ENCODE data around the gene TMEM14C. TPM values are rescaled to one million over a fixed set of nuclear protein-coding genes. Genes with fewer than 3 reads are reported as not detected.
"Not testable (repeated sequence)": the region's sequence is repeated elsewhere in the genome, so short reads cannot be mapped to it uniquely, and the experiment has no call there.

The TMEM14C gene
- total RNA-seq, 3 donors from 2014 or later = 124 to 159 (median 134) TPM

DNA sequence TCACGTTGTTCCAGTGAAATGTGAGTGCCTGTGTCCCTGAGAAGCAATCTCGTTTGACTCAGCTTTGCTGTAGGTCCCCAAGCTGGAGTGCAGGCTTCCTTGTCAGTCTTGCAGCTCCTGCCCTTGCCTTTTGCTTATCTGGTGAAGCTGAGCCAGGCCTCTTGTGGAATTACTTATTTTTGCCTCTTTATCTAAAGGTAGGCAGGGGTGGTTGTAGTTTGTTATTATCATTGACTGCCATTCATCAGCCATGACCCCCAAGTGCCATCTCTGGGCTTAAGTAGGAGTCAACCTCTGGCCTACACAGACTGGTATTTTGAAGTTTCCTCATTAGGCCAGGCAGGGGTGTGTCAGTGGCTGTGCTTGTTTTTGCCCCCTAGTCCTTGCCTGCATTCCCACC, 26.9 kb downstream of the TMEM14C start:
- peaks cover 0 to 11% of the 10 kb centered on the region in 2 donors for H3K4me1 ChIP-seq
- H3K27me3 ChIP-seq = no peaks in the 10 kb centered on the region
- H3K36me3 ChIP-seq = no peaks in the 10 kb centered on the region
- no peaks in the 10 kb centered on the region for H3K9me3 ChIP-seq
- H3K4me3 ChIP-seq = no peak overlapping the region
- no peak overlapping the region for H3K27ac ChIP-seq
- no peak for DNase-seq (ENCODE audit: low spot score in 2 of 2)
- intact Hi-C loops (cut with DNase I; ENCODE audit: low total_unique reads) = no loop called here
- TF ChIP-seq POLR2AphosphoS5 (IDR thresholded peaks at IDR 0.05) = no peak
- no peak for TF ChIP-seq POLR2A (IDR thresholded peaks at IDR 0.05)
- TF ChIP-seq, protein P1, sequence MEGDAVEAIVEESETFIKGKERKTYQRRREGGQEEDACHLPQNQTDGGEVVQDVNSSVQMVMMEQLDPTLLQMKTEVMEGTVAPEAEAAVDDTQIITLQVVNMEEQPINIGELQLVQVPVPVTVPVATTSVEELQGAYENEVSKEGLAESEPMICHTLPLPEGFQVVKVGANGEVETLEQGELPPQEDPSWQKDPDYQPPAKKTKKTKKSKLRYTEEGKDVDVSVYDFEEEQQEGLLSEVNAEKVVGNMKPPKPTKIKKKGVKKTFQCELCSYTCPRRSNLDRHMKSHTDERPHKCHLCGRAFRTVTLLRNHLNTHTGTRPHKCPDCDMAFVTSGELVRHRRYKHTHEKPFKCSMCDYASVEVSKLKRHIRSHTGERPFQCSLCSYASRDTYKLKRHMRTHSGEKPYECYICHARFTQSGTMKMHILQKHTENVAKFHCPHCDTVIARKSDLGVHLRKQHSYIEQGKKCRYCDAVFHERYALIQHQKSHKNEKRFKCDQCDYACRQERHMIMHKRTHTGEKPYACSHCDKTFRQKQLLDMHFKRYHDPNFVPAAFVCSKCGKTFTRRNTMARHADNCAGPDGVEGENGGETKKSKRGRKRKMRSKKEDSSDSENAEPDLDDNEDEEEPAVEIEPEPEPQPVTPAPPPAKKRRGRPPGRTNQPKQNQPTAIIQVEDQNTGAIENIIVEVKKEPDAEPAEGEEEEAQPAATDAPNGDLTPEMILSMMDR (IDR thresholded peaks at IDR 0.05) = no peak

DNA sequence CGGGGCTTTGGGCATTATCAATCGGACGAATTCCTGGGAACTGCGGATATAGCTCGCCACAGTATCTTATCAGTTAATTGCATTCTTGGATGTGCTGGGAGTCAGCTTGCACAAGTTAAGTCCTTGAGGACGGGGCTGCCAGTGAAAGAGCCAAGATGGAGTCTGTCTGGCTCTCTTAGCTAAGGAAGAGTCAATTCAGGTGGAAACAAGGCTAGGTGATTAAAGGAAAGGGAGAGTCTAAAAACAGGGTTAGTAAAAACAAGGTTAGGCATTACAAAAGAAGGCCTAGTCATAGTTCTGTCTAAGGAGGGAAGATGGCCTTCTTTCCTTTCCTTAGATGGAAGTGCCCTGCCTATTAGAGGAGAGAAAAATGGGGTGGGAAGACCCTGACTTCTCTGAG, 27.7 kb downstream of the TMEM14C start:
- H3K9me3 ChIP-seq; H3K27ac ChIP-seq; H3K36me3 ChIP-seq; H3K27me3 ChIP-seq; intact Hi-C loops (cut with DNase I; ENCODE audit: low total_unique reads); DNase-seq (ENCODE audit: low spot score in 2 of 2); H3K4me3 ChIP-seq: not testable (repeated sequence)
- peaks cover 0 to 11% of the 10 kb centered on the region in 2 donors for H3K4me1 ChIP-seq

DNA sequence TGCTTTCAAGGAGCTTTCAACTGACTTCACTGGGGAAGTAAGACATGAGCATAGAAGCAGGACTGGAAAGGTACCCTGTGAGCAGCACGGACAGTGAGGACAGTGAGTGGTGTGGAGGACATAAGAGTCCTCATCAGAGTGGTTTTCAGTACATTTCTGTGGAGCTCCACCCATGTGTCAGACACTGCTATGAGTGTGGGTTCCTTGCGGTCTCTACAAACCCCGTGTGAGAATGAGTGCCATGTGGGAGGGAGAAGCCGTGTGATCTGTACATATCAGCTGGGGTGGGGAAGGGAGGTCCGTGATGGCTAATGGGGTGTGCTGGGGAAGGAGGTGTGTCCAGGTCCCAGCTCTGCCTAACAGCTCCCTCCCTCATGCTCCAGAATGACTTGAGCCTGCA, 28.9 kb downstream of the TMEM14C start:
- H3K27ac ChIP-seq; intact Hi-C loops (cut with DNase I; ENCODE audit: low total_unique reads); DNase-seq (ENCODE audit: low spot score in 2 of 2); H3K4me3 ChIP-seq; H3K36me3 ChIP-seq; H3K27me3 ChIP-seq; H3K9me3 ChIP-seq: not testable (repeated sequence)
- H3K4me1 ChIP-seq = peaks cover 0 to 11% of the 10 kb centered on the region in 2 donors

- no peak for TF ChIP-seq POLR2AphosphoS5 (IDR thresholded peaks at IDR 0.05)
- no peak for TF ChIP-seq POLR2A (IDR thresholded peaks at IDR 0.05)
- TF ChIP-seq, protein P1 (IDR thresholded peaks at IDR 0.05) = no peak
- no peaks in the 10 kb centered on the region for H3K36me3 ChIP-seq
These were observed 33.2 kb downstream of the TMEM14C start for GRCh38 chr6:10756085-10756484.

DNA sequence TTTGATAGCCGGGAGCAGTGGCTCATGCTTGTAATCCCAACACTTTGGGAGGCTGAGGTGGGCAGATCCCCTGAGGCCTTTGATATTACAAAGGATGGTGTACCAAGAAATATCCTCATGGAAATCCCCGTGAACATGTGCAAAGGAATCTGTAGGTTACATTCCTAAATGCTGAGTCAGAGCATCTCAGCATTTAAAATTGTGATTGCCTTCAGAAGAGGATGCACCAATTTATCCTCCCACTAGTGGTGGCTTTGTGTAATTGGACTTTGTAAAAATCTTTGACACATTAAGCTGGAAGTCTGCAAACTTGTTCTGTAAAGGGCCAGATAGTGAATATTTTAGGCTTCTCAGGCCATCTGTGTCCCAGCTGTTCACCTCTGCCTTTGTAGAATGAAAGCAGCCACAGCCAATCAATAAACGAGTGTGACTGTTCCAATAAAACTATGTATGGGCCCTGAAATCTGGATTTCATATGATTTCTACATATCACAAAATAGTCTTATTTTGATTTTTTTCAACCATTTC, 36.5 kb downstream of the TMEM14C start:
- H3K27me3 ChIP-seq = no peaks in the 10 kb centered on the region
- no peak for DNase-seq (ENCODE audit: low spot score in 2 of 2)
- H3K4me3 ChIP-seq = no peak overlapping the region
- H3K4me1 ChIP-seq = no peaks in the 10 kb centered on the region
- no peak for TF ChIP-seq POLR2A (IDR thresholded peaks at IDR 0.05)
- TF ChIP-seq, protein P1 (IDR thresholded peaks at IDR 0.05) = peak; percentile 23 to 41 (median 35)
- no peak for TF ChIP-seq POLR2AphosphoS5 (IDR thresholded peaks at IDR 0.05)
- intact Hi-C loops (cut with DNase I; ENCODE audit: low total_unique reads) = no loop called here
- H3K36me3 ChIP-seq = no peaks in the 10 kb centered on the region
- H3K27ac ChIP-seq = no peak overlapping the region
- no peaks in the 10 kb centered on the region for H3K9me3 ChIP-seq

More at GRCh38 chr6:10756085-10756484, 33.2 kb downstream of the TMEM14C start:
- no peak overlapping the region for H3K27ac ChIP-seq
- no peaks in the 10 kb centered on the region for H3K27me3 ChIP-seq
- H3K9me3 ChIP-seq = no peaks in the 10 kb centered on the region
- intact Hi-C loops (cut with DNase I; ENCODE audit: low total_unique reads) = no loop called here
- no peak overlapping the region for H3K4me3 ChIP-seq
- DNase-seq (ENCODE audit: low spot score in 2 of 2) = no peak
- H3K4me1 ChIP-seq = no peaks in the 10 kb centered on the region

DNA sequence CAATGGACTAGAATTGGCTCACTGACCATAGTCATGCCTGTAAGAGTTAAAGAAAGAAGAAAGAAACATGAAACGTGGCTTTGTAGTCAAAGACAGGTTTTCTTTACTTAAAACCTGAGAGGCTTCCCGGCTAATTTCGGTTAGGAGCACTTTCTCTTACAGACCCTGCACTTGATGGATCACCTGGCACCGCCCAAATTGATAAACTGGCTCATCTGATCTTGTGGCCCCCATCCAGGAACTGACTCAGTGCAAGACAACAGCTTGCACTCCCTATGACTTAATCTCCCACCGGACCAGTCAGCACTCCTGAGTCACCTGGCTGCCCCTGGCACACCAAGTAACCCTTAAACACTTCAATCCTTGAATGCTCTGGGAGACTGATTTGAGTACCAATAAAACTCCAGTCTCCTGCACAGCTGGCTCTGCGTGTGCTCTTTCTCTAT, 37.0 kb downstream of the TMEM14C start:
- Histone ChIP-seq H3K9me3 (no peaks in the 10 kb centered on the region), H3K27ac (no peak overlapping the region), H3K36me3 (no peaks in the 10 kb centered on the region), H3K27me3 (no peaks in the 10 kb centered on the region), H3K4me3 (no peak overlapping the region), H3K4me1 (no peaks in the 10 kb centered on the region)
- no peak for DNase-seq (ENCODE audit: low spot score in 2 of 2)
- TF ChIP-seq POLR2A (IDR thresholded peaks at IDR 0.05) (no peak), POLR2AphosphoS5 (IDR thresholded peaks at IDR 0.05) (no peak)
- TF ChIP-seq, protein P1 (IDR thresholded peaks at IDR 0.05) = no peak
- intact Hi-C loops (cut with DNase I; ENCODE audit: low total_unique reads) = no loop called here

Measured in breast epithelium (tissue), 4 donors.